WTC11 (cell line): ENCODE measurements around the gene C1orf232. TPM values are rescaled to one million over a fixed set of nuclear protein-coding genes. Genes with fewer than 3 reads are reported as not detected.

Experiments
- ATAC-seq: fragments of 200-7000 bp; cut with Tn5 transposase; 2 replicates; pipeline ENCODE4 v1.10.0; 2021; ENCODE audit warnings: mild to moderate bottlenecking, moderate library complexity
- CTCF ChIA-PET: fragments of 300-600 bp; sonication (Branson Sonifier 250); formaldehyde crosslinking; loops from one replicate; lab custom pipeline; 2021; ENCODE audit warnings: antibody characterized with exemption; lab: Charles Lee
- POLR2A ChIA-PET: fragments of 350-600 bp; sonication (Branson Sonifier 250); formaldehyde crosslinking; loops from one replicate; lab custom pipeline; 2021; ENCODE audit warnings: antibody characterized with exemption; lab: Charles Lee
- DNase-seq: peaks from one replicate; pipeline ENCODE4 v3.0.0; 2021; ENCODE audit warnings: low spot score
- H3K27ac Mint-ChIP-seq: 2 replicates; pipeline ENCODE4 v1.8.0; 2021; ENCODE audit warnings: mixed read lengths
- H3K27me3 Mint-ChIP-seq: 2 replicates; pipeline ENCODE4 v1.8.0; 2021; ENCODE audit warnings: low read depth, mild to moderate bottlenecking, moderate library complexity, mixed read lengths
- H3K36me3 Mint-ChIP-seq: 2 replicates; pipeline ENCODE4 v1.8.0; 2021; ENCODE audit warnings: mixed read lengths
- H3K4me1 Mint-ChIP-seq: 2 replicates; pipeline ENCODE4 v1.8.0; 2022; ENCODE audit warnings: mixed read lengths
- H3K4me3 Mint-ChIP-seq: 2 replicates; pipeline ENCODE4 v1.8.0; 2021; ENCODE audit warnings: mild to moderate bottlenecking, moderate library complexity, mixed read lengths
- H3K9me3 Mint-ChIP-seq: 2 replicates; pipeline ENCODE4 v1.8.0; 2021; ENCODE audit warnings: mixed read lengths
- CBFB ChIP-seq: sonication (generic); formaldehyde crosslinking; IDR thresholded peaks from 2 replicates; pipeline ENCODE4 v1.8.1; 2022; ENCODE audit warnings: mild to moderate bottlenecking, low read depth, missing genetic modification reagents
- CREM ChIP-seq: sonication (generic); formaldehyde crosslinking; IDR thresholded peaks from 2 replicates; pipeline ENCODE4 v1.8.1; 2022; ENCODE audit warnings: mild to moderate bottlenecking, missing genetic modification reagents, moderate library complexity
- ESRRA ChIP-seq: sonication (generic); formaldehyde crosslinking; IDR thresholded peaks from 2 replicates; pipeline ENCODE4 v1.8.1; 2022; ENCODE audit warnings: mild to moderate bottlenecking, missing genetic modification reagents, borderline replicate concordance
- ETV6 ChIP-seq: sonication (generic); formaldehyde crosslinking; IDR thresholded peaks from 2 replicates; pipeline ENCODE4 v1.8.1; 2022; ENCODE audit warnings: mild to moderate bottlenecking, missing genetic modification reagents
- FOXP1 ChIP-seq: sonication (generic); formaldehyde crosslinking; IDR thresholded peaks from 2 replicates; pipeline ENCODE4 v1.8.0; 2022; ENCODE audit warnings: missing genetic modification reagents, mild to moderate bottlenecking, moderate library complexity, borderline replicate concordance
- FOXP4 ChIP-seq: sonication (generic); formaldehyde crosslinking; IDR thresholded peaks from 2 replicates; pipeline ENCODE4 v1.8.0; 2022; ENCODE audit warnings: mild to moderate bottlenecking, missing genetic modification reagents
- GABPB1 ChIP-seq: sonication (generic); formaldehyde crosslinking; IDR thresholded peaks from 2 replicates; pipeline ENCODE4 v1.8.1; 2023; ENCODE audit warnings: mild to moderate bottlenecking, missing genetic modification reagents
- HMGA2 ChIP-seq: fragments of 250-450 bp; sonication (Bioruptor Pico); IDR thresholded peaks from 2 replicates; pipeline ENCODE4 v1.4.0; 2021; ENCODE audit warnings: mild to moderate bottlenecking, moderate library complexity
- HMGXB4 ChIP-seq: sonication (generic); formaldehyde crosslinking; IDR thresholded peaks from 2 replicates; pipeline ENCODE4 v1.8.1; 2023; ENCODE audit warnings: mild to moderate bottlenecking, moderate library complexity, missing genetic modification reagents
- IRF1 ChIP-seq: sonication (generic); formaldehyde crosslinking; IDR thresholded peaks from 2 replicates; pipeline ENCODE4 v1.8.0; 2023; ENCODE audit warnings: missing genetic modification reagents
- MAX ChIP-seq: sonication (generic); formaldehyde crosslinking; IDR thresholded peaks from 2 replicates; pipeline ENCODE4 v1.8.0; 2022; ENCODE audit warnings: mild to moderate bottlenecking, missing genetic modification reagents
- PREB ChIP-seq: sonication (generic); formaldehyde crosslinking; IDR thresholded peaks from 2 replicates; pipeline ENCODE4 v1.8.1; 2022; ENCODE audit warnings: mild to moderate bottlenecking, missing genetic modification reagents, moderate library complexity, borderline replicate concordance
- STAT6 ChIP-seq: sonication (generic); formaldehyde crosslinking; conservative IDR thresholded peaks from 2 replicates; pipeline ENCODE4 v1.8.1; 2023; ENCODE audit warnings: mild to moderate bottlenecking, low read depth, missing genetic modification reagents, moderate library complexity
- TCF7 ChIP-seq: sonication (generic); formaldehyde crosslinking; IDR thresholded peaks from 2 replicates; pipeline ENCODE4 v1.8.0; 2022; ENCODE audit warnings: mild to moderate bottlenecking, low read depth, missing genetic modification reagents, moderate library complexity
- USF2 ChIP-seq: sonication (generic); formaldehyde crosslinking; IDR thresholded peaks from 2 replicates; pipeline ENCODE4 v1.8.1; 2023; ENCODE audit warnings: mild to moderate bottlenecking, missing genetic modification reagents, moderate library complexity
- ZNF121 ChIP-seq: sonication (generic); formaldehyde crosslinking; IDR thresholded peaks from 2 replicates; pipeline ENCODE4 v1.8.0; 2023; ENCODE audit warnings: missing genetic modification reagents
- ZNF281 ChIP-seq: sonication (generic); formaldehyde crosslinking; IDR thresholded peaks from 2 replicates; pipeline ENCODE4 v1.8.0; 2023; ENCODE audit warnings: mild to moderate bottlenecking, missing genetic modification reagents
- ZNF423 ChIP-seq: fragments of 250-450 bp; sonication (Bioruptor Pico); IDR thresholded peaks from 2 replicates; pipeline ENCODE4 v2.1.2; 2022; ENCODE audit warnings: mild to moderate bottlenecking, moderate library complexity
- ZNF425 ChIP-seq: fragments of 250-450 bp; sonication (Bioruptor Pico); conservative IDR thresholded peaks from 2 replicates; pipeline ENCODE4 v1.9.0; 2021; ENCODE audit warnings: mild to moderate bottlenecking
- ZNF671 ChIP-seq: fragments of 250-450 bp; sonication (Bioruptor Pico); IDR thresholded peaks from 2 replicates; pipeline ENCODE4 v1.8.0; 2021; ENCODE audit warnings: mild to moderate bottlenecking
- total RNA-seq: library from RNA; stranded (reverse); gene quantifications from 3 replicates; pipeline ENCODE4 v1.2.3, GENCODE V29; 2021

The C1orf232 gene
- total RNA-seq, 1 experiment from 2014 or later: not detected

GRCh38 chr1:26164036-26164860, 4.5 kb downstream of the C1orf232 start (continued):
- no peak for TF ChIP-seq PREB (CRISPR knock-in tag)
- no peak for TF ChIP-seq HMGA2 (CRISPR knock-in tag)
- peak; percentile 80 for TF ChIP-seq HMGXB4

GRCh38 chr1:26163684-26164035, 5.1 kb downstream of the C1orf232 start:
- Mint-ChIP-seq H3K4me3 (peak overlapping the region; percentile 52), H3K4me1 (peaks cover 41% of the 10 kb centered on the region), H3K27me3 (peaks cover 73% of the 10 kb centered on the region), H3K36me3 (no peaks in the 10 kb centered on the region), H3K9me3 (no peaks in the 10 kb centered on the region), H3K27ac (no peak overlapping the region)
- CTCF ChIA-PET: interaction anchor here (0.6 to 2.5 kb wide), 11 partner anchors 7 to 923 kb away, joined by 3 to 15 read pairs (median 4); partner anchors contain the start of genes CEP85 and CNKSR1
- DNase-seq: no peak
- ATAC-seq: no peak
- POLR2A ChIA-PET: interaction anchor here (2.9 kb wide), 1 partner anchor 52 kb away, joined by 9 read pairs; the partner anchor contains the start of gene PDIK1L
- TF ChIP-seq ETV6 (no peak), FOXP4 (CRISPR knock-in tag) (no peak), FOXP1 (CRISPR knock-in tag) (no peak), CREM (CRISPR knock-in tag) (no peak), USF2 (CRISPR knock-in tag) (no peak), TCF7 (no peak), MAX (CRISPR knock-in tag) (no peak), ZNF423 (no peak), CBFB (CRISPR knock-in tag) (no peak), ZNF281 (CRISPR knock-in tag) (no peak), ZNF425 (CRISPR knock-in tag) (no peak), ZNF671 (no peak), STAT6 (CRISPR knock-in tag) (no peak), IRF1 (CRISPR knock-in tag) (no peak), ZNF121 (CRISPR knock-in tag) (no peak), GABPB1 (CRISPR knock-in tag) (no peak), ESRRA (CRISPR knock-in tag) (no peak)
